Measurements from ENCODE around the gene EPHA6. TPM values are rescaled to one million over a fixed set of nuclear protein-coding genes. Genes with fewer than 3 reads are reported as not detected.
"Not testable (repeated sequence)": the region's sequence is repeated elsewhere in the genome, so short reads cannot be mapped to it uniquely, and the experiment has no call there.

EPHA6 gene
- total RNA-seq, 2 donors from 2014 or later, result 0.52 to 2.0 TPM

- H3K4me3 ChIP-seq, result no peak overlapping the region
- no peaks in the 10 kb centered on the region for H3K9me3 ChIP-seq
- WGBS, 2 donors, result 23 to 24% methylated on average over 1 of the region's 1 CpG
- H3K27me3 ChIP-seq, result no peaks in the 10 kb centered on the region
- ATAC-seq (no peak), DNase-seq (no peak)
- no peaks in the 10 kb centered on the region for H3K4me1 ChIP-seq
- TF ChIP-seq POLR2A (IDR thresholded peaks at IDR 0.05) (no peak), CTCF (IDR thresholded peaks at IDR 0.05) (no peak)
- H3K36me3 ChIP-seq (replicated peaks in 1 of 2; ENCODE audit: insufficient read depth in 1 of 2, low read depth in 2 of 2), result no peaks in the 10 kb centered on the region
- intact Hi-C loops (cut with DNase I), result no loop called here
- H3K27ac ChIP-seq, result no peak overlapping the region
Measured at GRCh38 chr3:96900031-96900430, 85.6 kb downstream of the EPHA6 start.

GRCh38 chr3:96900566-96900965 lies 86.2 kb downstream of the EPHA6 start:
- ATAC-seq (no peak), DNase-seq (no peak)
- no peaks in the 10 kb centered on the region for H3K9me3 ChIP-seq
- TF ChIP-seq POLR2A (IDR thresholded peaks at IDR 0.05) (no peak), CTCF (IDR thresholded peaks at IDR 0.05) (no peak)
- no peaks in the 10 kb centered on the region for H3K36me3 ChIP-seq (replicated peaks in 1 of 2; ENCODE audit: insufficient read depth in 1 of 2, low read depth in 2 of 2)
- no peak overlapping the region for H3K4me3 ChIP-seq
- no peaks in the 10 kb centered on the region for H3K27me3 ChIP-seq
- WGBS, 2 donors, result 48 to 53% methylated on average over 4 of the region's 4 CpGs
- no peak overlapping the region for H3K27ac ChIP-seq
- H3K4me1 ChIP-seq, result no peaks in the 10 kb centered on the region
- intact Hi-C loops (cut with DNase I), result no loop called here

GRCh38 chr3:96915445-96915844 lies 101.1 kb downstream of the EPHA6 start:
- no peak overlapping the region for H3K4me3 ChIP-seq
- ATAC-seq (no peak), DNase-seq (no peak)
- 65 to 68% methylated on average over 2 of the region's 2 CpGs for WGBS, 2 donors
- no peak for TF ChIP-seq CTCF (IDR thresholded peaks at IDR 0.05)
- TF ChIP-seq POLR2A (IDR thresholded peaks at IDR 0.05), result no peak
- H3K36me3 ChIP-seq (replicated peaks in 1 of 2; ENCODE audit: insufficient read depth in 1 of 2, low read depth in 2 of 2), result no peaks in the 10 kb centered on the region
- intact Hi-C loops (cut with DNase I), result no loop called here
- no peaks in the 10 kb centered on the region for H3K4me1 ChIP-seq
- no peaks in the 10 kb centered on the region for H3K9me3 ChIP-seq
- no peaks in the 10 kb centered on the region for H3K27me3 ChIP-seq
- H3K27ac ChIP-seq, result no peak overlapping the region

- no peak overlapping the region for H3K27ac ChIP-seq
- TF ChIP-seq CTCF (IDR thresholded peaks at IDR 0.05), result no peak
- no peak for TF ChIP-seq POLR2A (IDR thresholded peaks at IDR 0.05)
- ATAC-seq (no peak), DNase-seq (no peak)
- intact Hi-C loops (cut with DNase I), result no loop called here
- H3K36me3 ChIP-seq (replicated peaks in 1 of 2; ENCODE audit: insufficient read depth in 1 of 2, low read depth in 2 of 2), result no peaks in the 10 kb centered on the region
- 57 to 78% methylated on average over 3 of the region's 3 CpGs for WGBS, 2 donors
- H3K4me3 ChIP-seq, result no peak overlapping the region
- H3K27me3 ChIP-seq, result no peaks in the 10 kb centered on the region
- H3K9me3 ChIP-seq, result peaks cover 0 to 16% (median 0%) of the 10 kb centered on the region in 3 donors
- H3K4me1 ChIP-seq, result no peaks in the 10 kb centered on the region
Measured at GRCh38 chr3:96931119-96931862, 116.9 kb downstream of the EPHA6 start.

- H3K36me3 ChIP-seq (replicated peaks in 1 of 2; ENCODE audit: insufficient read depth in 1 of 2, low read depth in 2 of 2); H3K27me3 ChIP-seq; ATAC-seq; H3K27ac ChIP-seq; H3K4me1 ChIP-seq; DNase-seq; H3K4me3 ChIP-seq; intact Hi-C loops (cut with DNase I); H3K9me3 ChIP-seq: not testable (repeated sequence)
- WGBS, 2 donors, result 88 to 96% methylated on average over 7 of the region's 7 CpGs
Measured at GRCh38 chr3:96942131-96942530, 127.7 kb downstream of the EPHA6 start.
